A549 (cell line): ENCODE results near the gene XPNPEP1.
A peak's percentile ranks its signal among the peaks of the same experiment; 100 is the strongest.

Experiments used
- BCL3 ChIP-seq: fragments of >200 bp; sonication (Bioruptor Twin); formaldehyde crosslinking; IDR thresholded peaks from 3 replicates; pipeline ENCODE4 v1.6.1; 2016
- CBX8 ChIP-seq: fragments of 200-600 bp; sonication (generic); IDR thresholded peaks from 2 replicates; pipeline ENCODE4 v1.6.1; 2016
- CEBPB ChIP-seq, 2 experiments: fragments of >200 bp in 1 of 2; sonication (Bioruptor Twin) in 1 of 2; formaldehyde crosslinking in 1 of 2; IDR thresholded peaks; 2 replicates each; pipeline ENCODE4 v1.6.1; 2012 to 2016
- CHD2 ChIP-seq: fragments of 150-350 bp; IDR thresholded peaks from 2 replicates; pipeline ENCODE4 v1.6.1; 2014; ENCODE audit warnings: low read length; ENCODE audit not compliant: partially characterized antibody
- CTCF ChIP-seq: fragments of >200 bp; sonication (Bioruptor Twin); formaldehyde crosslinking; IDR thresholded peaks from 3 replicates; pipeline ENCODE4 v1.5.1; 2016
- EP300 ChIP-seq, 2 experiments: fragments of >200 bp; sonication (Bioruptor Twin); formaldehyde crosslinking; IDR thresholded peaks; 2 replicates in 1 of 2; 3 replicates in 1 of 2; pipeline ENCODE4 v1.6.1; 2016 to 2017
- JUN ChIP-seq, 2 experiments: fragments of >200 bp; sonication (Bioruptor Twin); formaldehyde crosslinking; IDR thresholded peaks; 2 replicates in 1 of 2; 3 replicates in 1 of 2; pipeline ENCODE4 v1.6.1; 2016 to 2017
- MAFK ChIP-seq: fragments of 450-650 bp; IDR thresholded peaks from 2 replicates; pipeline ENCODE4 v1.6.1; 2014; ENCODE audit not compliant: partially characterized antibody
- MAX ChIP-seq: IDR thresholded peaks from 2 replicates; pipeline ENCODE4 v1.6.1; 2012
- MAZ ChIP-seq: fragments of 150-350 bp; IDR thresholded peaks from 2 replicates; pipeline ENCODE4 v1.6.1; 2014; ENCODE audit warnings: antibody characterized with exemption, low read depth, low read length, borderline replicate concordance
- NFE2L2 ChIP-seq: fragments of 150-350 bp; conservative IDR thresholded peaks from 2 replicates; pipeline ENCODE4 v1.6.1; 2014; ENCODE audit warnings: low read length
- POLR2A ChIP-seq: IDR thresholded peaks from 2 replicates; pipeline ENCODE4 v1.6.1; 2012; ENCODE audit warnings: mild to moderate bottlenecking, low read length
- TP53 ChIP-seq: fragments of 250-450 bp; sonication (Bioruptor Pico); IDR thresholded peaks from 2 replicates; pipeline ENCODE4 v1.5.0; 2021; ENCODE audit warnings: mild to moderate bottlenecking, moderate library complexity
- TF ChIP-seq, protein P1 (sequence below): fragments of 250-450 bp; sonication (Bioruptor Pico); IDR thresholded peaks from 2 replicates; pipeline ENCODE4 v1.5.0; 2021; ENCODE audit warnings: mild to moderate bottlenecking, moderate library complexity, borderline replicate concordance

- TF ChIP-seq JUN (IDR thresholded peaks at IDR 0.05), result no peak
- TF ChIP-seq POLR2A, result no peak
- peak; percentile 91 for TF ChIP-seq CTCF
- no peak for TF ChIP-seq CHD2
- TF ChIP-seq TP53 (CRISPR knock-in tag), result no peak
- TF ChIP-seq, protein P1, sequence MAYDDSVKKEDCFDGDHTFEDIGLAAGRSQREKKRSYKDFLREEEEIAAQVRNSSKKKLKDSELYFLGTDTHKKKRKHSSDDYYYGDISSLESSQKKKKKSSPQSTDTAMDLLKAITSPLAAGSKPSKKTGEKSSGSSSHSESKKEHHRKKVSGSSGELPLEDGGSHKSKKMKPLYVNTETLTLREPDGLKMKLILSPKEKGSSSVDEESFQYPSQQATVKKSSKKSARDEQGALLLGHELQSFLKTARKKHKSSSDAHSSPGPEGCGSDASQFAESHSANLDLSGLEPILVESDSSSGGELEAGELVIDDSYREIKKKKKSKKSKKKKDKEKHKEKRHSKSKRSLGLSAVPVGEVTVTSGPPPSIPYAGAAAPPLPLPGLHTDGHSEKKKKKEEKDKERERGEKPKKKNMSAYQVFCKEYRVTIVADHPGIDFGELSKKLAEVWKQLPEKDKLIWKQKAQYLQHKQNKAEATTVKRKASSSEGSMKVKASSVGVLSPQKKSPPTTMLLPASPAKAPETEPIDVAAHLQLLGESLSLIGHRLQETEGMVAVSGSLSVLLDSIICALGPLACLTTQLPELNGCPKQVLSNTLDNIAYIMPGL (CRISPR knock-in tag), result no peak
- TF ChIP-seq CBX8, result no peak
- TF ChIP-seq MAZ, result peak; percentile 76; the same call in 1 of the 2 replicates
- no peak for TF ChIP-seq CEBPB (IDR thresholded peaks at IDR 0.05)
- no peak for TF ChIP-seq MAX
- TF ChIP-seq EP300 (IDR thresholded peaks at IDR 0.05), result no peak
- no peak for TF ChIP-seq BCL3
- peak; percentile 4 for TF ChIP-seq MAFK
- TF ChIP-seq NFE2L2, result no peak
Measured at GRCh38 chr10:109883859-109884771, 39.2 kb downstream of the XPNPEP1 start.
